SK-N-MC (cell line): ENCODE results near the gene FAM50A.

ENCODE experiments used
- DNase-seq: peaks from one replicate; pipeline ENCODE4 v3.0.0-alpha.2; 2011; ENCODE audit warnings: low read depth, low spot score
- H3K27ac ChIP-seq: fragments of 200-600 bp; sonication (generic); 2 replicates; pipeline ENCODE4 v1.5.1; 2016; ENCODE audit warnings: mixed run types
- H3K36me3 ChIP-seq: fragments of 200-600 bp; sonication (generic); 2 replicates; pipeline ENCODE4 v1.6.1; 2017; ENCODE audit warnings: antibody characterized with exemption, low read length, mixed read lengths; ENCODE audit not compliant: insufficient read depth
- H3K4me3 ChIP-seq: fragments of 200-600 bp; sonication (generic); 2 replicates; pipeline ENCODE4 v1.5.1; 2016
- H3K9ac ChIP-seq: fragments of 200-600 bp; sonication (generic); 2 replicates; pipeline ENCODE4 v1.8.0; 2017; ENCODE audit warnings: mixed run types, mixed read lengths; ENCODE audit not compliant: insufficient read length
- H3K9me3 ChIP-seq: fragments of 200-600 bp; sonication (generic); 2 replicates; pipeline ENCODE4 v1.6.1; 2017; ENCODE audit warnings: low read depth, mild to moderate bottlenecking, antibody characterized with exemption, low read length, moderate library complexity, mixed read lengths
- EZH2 ChIP-seq: fragments of 200-600 bp; sonication (generic); IDR thresholded peaks from one replicate; pipeline ENCODE4 v1.6.1; 2017; ENCODE audit warnings: antibody characterized with exemption
- FOXP2 ChIP-seq: optimal IDR thresholded peaks from 2 replicates; pipeline ENCODE3; 2011; ENCODE audit warnings: mild to moderate bottlenecking, moderate library complexity; ENCODE audit not compliant: insufficient read depth; ENCODE audit errors: extremely low read length, control extremely low read depth
- POLR2AphosphoS5 ChIP-seq: IDR thresholded peaks from 2 replicates; pipeline ENCODE4 v1.6.1; 2012; ENCODE audit warnings: mild to moderate bottlenecking, low read depth, low read length, borderline replicate concordance

The FAM50A gene

DNA sequence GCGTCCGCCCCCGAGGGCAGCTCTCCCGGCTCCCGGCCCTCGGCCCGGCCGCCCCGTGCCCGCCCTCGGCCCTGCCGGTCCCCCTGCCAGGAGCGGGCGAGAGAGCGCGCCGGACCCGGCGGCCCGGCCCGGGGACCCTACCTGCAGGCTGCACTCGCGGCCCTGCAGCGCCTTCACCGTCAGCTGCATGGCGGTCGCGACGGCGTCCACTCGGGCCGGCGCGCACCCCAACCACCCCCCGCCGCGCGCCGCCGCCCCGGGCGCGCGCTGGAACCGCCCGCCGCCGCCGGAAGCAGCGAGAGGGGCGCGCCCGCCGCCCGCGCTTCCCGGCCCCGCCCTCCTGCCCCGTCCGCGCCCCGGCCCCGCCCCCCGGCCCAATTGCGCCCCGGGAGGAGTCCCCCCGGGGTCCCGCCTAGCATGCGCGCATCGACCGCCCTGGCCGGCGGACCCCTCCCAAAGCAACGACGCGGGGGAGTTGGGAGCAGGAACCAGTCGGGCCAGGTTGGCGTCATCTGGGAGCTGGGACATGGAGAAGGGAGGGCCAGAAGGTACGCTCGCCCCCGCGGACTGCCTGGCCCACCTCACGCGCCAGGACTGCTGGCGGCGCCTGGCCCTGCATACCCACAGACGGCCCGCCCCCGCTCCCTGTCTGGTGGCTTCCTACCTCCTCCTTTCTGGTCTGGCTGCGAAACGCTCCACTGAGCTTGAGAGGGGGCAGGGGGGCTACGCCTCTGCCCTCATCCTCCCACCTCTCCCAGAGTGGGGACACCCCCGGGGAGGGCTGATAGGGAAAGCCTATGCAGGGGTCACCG, 42.7 kb downstream of the FAM50A start, which contains the start of gene UBL4A:
TSS of gene UBL4A (minus strand) at position 220 of the 812 bp plus-strand sequence. CDS start at position 189, 31 bp downstream.
- peak within 1 kb of the TSS; percentile 66 for H3K9ac ChIP-seq
- H3K4me3 ChIP-seq = peak within 1 kb of the TSS; percentile 77
- TF ChIP-seq POLR2AphosphoS5 = 0 out of 2 replicates have a peak, but pooled peaks have one; percentile 47
- no peak for TF ChIP-seq FOXP2
- no peak for TF ChIP-seq EZH2
- DNase-seq = no peak
- H3K36me3 ChIP-seq = peaks cover 7% of the 10 kb centered on the region; the same call in 1 of the 2 replicates
- no peak within 1 kb of the TSS for H3K27ac ChIP-seq
- H3K9me3 ChIP-seq = no peaks in the 10 kb centered on the region

DNA sequence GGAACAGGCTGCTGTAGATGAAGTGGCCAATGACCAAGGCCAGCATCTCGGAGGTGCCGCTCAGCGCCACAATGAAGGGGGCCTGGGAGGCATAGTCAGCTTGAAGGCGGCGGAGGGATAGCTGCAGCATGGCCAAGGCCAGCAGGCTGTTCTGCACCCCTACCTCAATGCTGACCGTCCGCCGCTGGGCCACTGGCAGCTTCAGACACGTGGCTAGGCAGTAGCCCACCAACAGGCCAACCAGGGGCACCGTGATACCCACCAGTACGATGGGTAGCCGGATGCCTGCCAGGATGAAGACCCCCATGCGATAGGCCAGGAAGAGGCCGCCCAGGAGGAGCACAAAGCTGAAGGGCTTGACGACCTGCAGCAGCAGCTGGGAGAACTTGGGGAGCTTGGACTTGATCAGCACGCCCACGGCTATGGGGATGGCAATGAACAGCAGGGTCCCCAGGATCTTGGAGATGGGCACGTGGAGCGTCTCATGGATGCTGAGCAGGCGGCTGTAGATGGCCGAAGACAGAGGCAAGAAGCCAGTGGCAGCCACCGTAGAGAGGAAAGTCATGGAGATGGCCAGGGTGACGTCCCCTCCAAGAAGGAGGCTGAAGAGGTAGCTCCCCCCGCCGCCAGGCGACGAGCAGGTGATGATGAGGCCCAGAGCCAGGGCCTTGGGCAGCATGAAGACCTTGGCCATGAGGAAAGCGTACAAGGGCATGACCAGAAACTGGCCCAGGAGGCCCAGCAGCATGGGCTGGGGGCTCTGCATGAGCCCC, 43.8 kb downstream of the FAM50A start:
- H3K36me3 ChIP-seq = peaks cover 7% of the 10 kb centered on the region; the same call in 1 of the 2 replicates
- no peak overlapping the region for H3K9ac ChIP-seq
- H3K4me3 ChIP-seq = no peak overlapping the region
- no peak overlapping the region for H3K27ac ChIP-seq
- H3K9me3 ChIP-seq = no peaks in the 10 kb centered on the region
- TF ChIP-seq EZH2 (no peak), POLR2AphosphoS5 (no peak), FOXP2 (no peak)
- DNase-seq = no peak

DNA sequence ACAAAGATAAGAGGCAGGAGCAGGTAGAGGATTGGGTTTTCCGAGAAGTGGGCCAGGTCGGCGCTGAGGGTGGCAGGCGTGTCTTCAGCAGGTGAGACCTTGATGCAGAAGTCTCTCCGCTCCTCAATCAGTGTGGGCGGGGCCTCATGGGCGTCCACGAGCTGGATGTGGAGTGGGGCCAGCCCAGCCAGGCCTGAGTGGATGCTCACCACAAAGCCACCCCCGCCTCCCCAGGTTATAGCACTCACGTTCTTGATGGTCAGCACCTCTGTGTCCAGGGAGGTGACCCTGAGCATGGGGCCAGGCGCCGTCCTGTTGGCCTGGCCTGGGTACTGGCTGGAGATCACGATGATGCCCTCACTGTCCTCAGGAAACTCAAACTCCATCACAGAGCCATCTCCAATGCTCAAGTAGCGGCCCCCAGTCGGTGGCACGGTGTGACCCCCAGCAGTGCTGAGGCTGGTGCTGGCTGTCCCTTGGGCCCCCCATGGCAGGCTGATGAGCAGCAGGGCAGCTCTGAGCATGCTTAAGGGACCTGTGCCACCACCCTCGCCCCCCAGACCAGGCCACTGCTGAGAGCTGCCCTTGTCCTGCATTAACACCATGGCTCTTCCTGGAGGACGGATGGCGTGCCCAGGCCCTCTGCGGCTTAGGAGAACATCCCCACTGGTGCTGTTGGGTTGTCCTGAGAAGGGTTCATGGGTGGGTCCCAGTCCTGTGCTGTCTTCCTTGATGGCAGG, 44.6 kb downstream of the FAM50A start:
- Histone ChIP-seq H3K9me3 (no peaks in the 10 kb centered on the region), H3K9ac (no peak overlapping the region), H3K4me3 (no peak overlapping the region), H3K27ac (no peak overlapping the region), H3K36me3 (peaks cover 7% of the 10 kb centered on the region; the same call in 1 of the 2 replicates)
- TF ChIP-seq EZH2 (no peak), POLR2AphosphoS5 (no peak), FOXP2 (no peak)
- no peak for DNase-seq

GRCh38 chrX:154489182-154489581, 45.2 kb downstream of the FAM50A start:
- TF ChIP-seq POLR2AphosphoS5 (no peak), FOXP2 (no peak), EZH2 (no peak)
- Histone ChIP-seq H3K36me3 (peaks cover 7% of the 10 kb centered on the region; the same call in 1 of the 2 replicates), H3K4me3 (peak overlapping the region; percentile 79), H3K27ac (no peak overlapping the region), H3K9ac (no peak overlapping the region), H3K9me3 (no peaks in the 10 kb centered on the region)
- no peak for DNase-seq

DNA sequence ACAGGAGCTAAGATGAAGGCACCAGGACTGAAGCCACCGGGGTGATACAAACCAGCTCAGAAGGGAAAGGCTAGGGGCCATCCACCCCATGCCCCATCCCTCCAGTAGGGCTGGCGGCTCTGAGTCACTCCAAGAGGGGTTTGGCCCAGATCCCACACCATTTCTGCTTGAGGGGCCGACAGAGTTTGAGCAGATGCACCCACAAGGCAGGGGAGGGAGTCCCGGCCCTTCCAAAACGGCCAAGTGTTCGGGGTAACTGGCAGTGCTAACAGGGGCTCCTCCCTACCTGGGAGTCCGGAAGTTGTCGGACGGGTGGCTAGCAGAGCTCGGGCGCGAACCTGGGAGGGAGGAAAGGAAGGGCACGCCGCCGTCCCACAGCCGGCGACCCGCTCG, 46.1 kb downstream of the FAM50A start:
- Histone ChIP-seq H3K27ac (no peak overlapping the region), H3K4me3 (peak overlapping the region; percentile 79), H3K9ac (peak overlapping the region; percentile 65), H3K9me3 (no peaks in the 10 kb centered on the region), H3K36me3 (peaks cover 2% of the 10 kb centered on the region; the same call in 1 of the 2 replicates)
- TF ChIP-seq POLR2AphosphoS5 = no peak
- no peak for TF ChIP-seq FOXP2
- no peak for TF ChIP-seq EZH2
- DNase-seq = no peak

GRCh38 chrX:154490414-154491083, 46.6 kb downstream of the FAM50A start, which contains the start of gene SLC10A3:
Gene SLC10A3 (minus strand): TSS chrX:154490629. CDS start chrX:154488940, 1,689 bp downstream.
- peak within 1 kb of the TSS; percentile 64; the same call in 1 of the 2 replicates for H3K27ac ChIP-seq
- TF ChIP-seq EZH2 (no peak), POLR2AphosphoS5 (peak; percentile 72; the same call in 1 of the 2 replicates), FOXP2 (no peak)
- peak within 1 kb of the TSS; percentile 77 for H3K9ac ChIP-seq
- peak within 1 kb of the TSS; percentile 79 for H3K4me3 ChIP-seq
- no peaks in the 10 kb centered on the region; the same call in 1 of the 2 replicates for H3K36me3 ChIP-seq
- no peaks in the 10 kb centered on the region for H3K9me3 ChIP-seq
- peak; percentile 22 for DNase-seq

DNA sequence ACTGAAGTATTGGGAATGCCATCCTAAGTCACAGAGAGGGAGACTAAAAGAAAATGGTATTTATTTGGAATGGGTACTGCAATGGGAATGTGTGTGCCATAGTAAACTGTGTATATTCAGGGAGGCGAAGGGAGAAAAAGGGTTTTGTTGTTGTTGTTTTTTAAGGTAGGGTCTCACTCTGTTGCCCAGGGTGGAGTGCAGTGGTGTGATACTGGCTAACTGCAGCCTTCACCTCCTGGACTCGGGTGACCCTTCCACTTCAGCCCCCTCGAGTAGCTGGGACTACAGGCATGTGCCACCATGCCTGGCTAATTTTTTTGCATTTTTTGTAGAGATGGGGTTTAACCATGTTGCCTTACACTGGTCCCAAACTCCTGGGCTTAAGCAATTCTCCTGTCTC, 50.8 kb downstream of the FAM50A start:
- DNase-seq = no peak
- no peaks in the 10 kb centered on the region for H3K36me3 ChIP-seq
- TF ChIP-seq FOXP2 (no peak), EZH2 (no peak), POLR2AphosphoS5 (no peak)
- no peak overlapping the region for H3K4me3 ChIP-seq
- H3K27ac ChIP-seq = no peak overlapping the region
- no peak overlapping the region for H3K9ac ChIP-seq
- H3K9me3 ChIP-seq = no peaks in the 10 kb centered on the region
